H9 (cell line): ENCODE measurements around the gene SLC16A4. TPM values are rescaled to one million over a fixed set of nuclear protein-coding genes. Genes with fewer than 3 reads are reported as not detected.

Experiments
- DNase-seq: peaks from one replicate; pipeline ENCODE4 v3.0.0-alpha.2; 2017
- H2AFZ ChIP-seq: one replicate; pipeline ENCODE4 v1.6.1; 2013; ENCODE audit warnings: mild to moderate bottlenecking, low read length, control low read depth, moderate library complexity
- H2AK5ac ChIP-seq: 2 replicates; pipeline ENCODE4 v1.6.1; 2013; ENCODE audit warnings: low read length, control low read depth, mixed read lengths; ENCODE audit not compliant: insufficient read length
- H2BK120ac ChIP-seq: one replicate; pipeline ENCODE4 v1.6.1; 2013; ENCODE audit warnings: low read depth, mild to moderate bottlenecking, low read length, control low read depth, inconsistent platforms; ENCODE audit not compliant: poor library complexity, severe bottlenecking
- H2BK12ac ChIP-seq: 2 replicates; pipeline ENCODE4 v1.6.1; 2013; ENCODE audit warnings: low read length, control low read depth, mixed read lengths, low read depth; ENCODE audit not compliant: insufficient read length
- H2BK15ac ChIP-seq: 2 replicates; pipeline ENCODE4 v1.6.1; 2013; ENCODE audit warnings: low read depth, low read length, control low read depth
- H2BK20ac ChIP-seq: one replicate; pipeline ENCODE4 v1.6.1; 2013; ENCODE audit warnings: low read depth, mild to moderate bottlenecking, low read length, control low read depth, inconsistent platforms; ENCODE audit not compliant: poor library complexity, severe bottlenecking
- H2BK5ac ChIP-seq: 2 replicates; pipeline ENCODE4 v1.6.1; 2013; ENCODE audit warnings: low read length, control low read depth, mixed read lengths; ENCODE audit not compliant: insufficient read length
- H3K14ac ChIP-seq: 2 replicates; pipeline ENCODE4 v1.6.1; 2013; ENCODE audit warnings: low read length, control low read depth; ENCODE audit not compliant: insufficient read depth
- H3K18ac ChIP-seq: 2 replicates; pipeline ENCODE4 v1.6.1; 2013; ENCODE audit warnings: low read depth, mild to moderate bottlenecking, mixed read lengths, low read length, control low read depth; ENCODE audit not compliant: insufficient read length
- H3K23ac ChIP-seq: 2 replicates; pipeline ENCODE4 v1.6.1; 2013; ENCODE audit warnings: low read length, control low read depth, mixed read lengths, low read depth; ENCODE audit not compliant: insufficient read length
- H3K23me2 ChIP-seq: 2 replicates; pipeline ENCODE4 v1.6.1; 2013; ENCODE audit warnings: low read depth, mild to moderate bottlenecking, mixed read lengths, low read length, control low read depth; ENCODE audit not compliant: insufficient read length, poor library complexity, severe bottlenecking
- H3K27ac ChIP-seq: 2 replicates; pipeline ENCODE4 v1.5.1; 2013; ENCODE audit warnings: low read length, control low read depth, mixed read lengths, low read depth; ENCODE audit not compliant: insufficient read length
- H3K27me3 ChIP-seq: 2 replicates; pipeline ENCODE4 v1.6.1; 2013; ENCODE audit warnings: low read length, control low read depth, inconsistent platforms; ENCODE audit not compliant: insufficient read depth
- H3K4ac ChIP-seq: 2 replicates; pipeline ENCODE4 v1.6.1; 2013; ENCODE audit warnings: low read depth, mild to moderate bottlenecking, control low read depth, inconsistent platforms, low read length, moderate library complexity
- H3K4me1 ChIP-seq: 2 replicates; pipeline ENCODE4 v1.6.1; 2013; ENCODE audit warnings: low read length, control low read depth, inconsistent platforms; ENCODE audit not compliant: insufficient read depth
- H3K4me2 ChIP-seq: 2 replicates; pipeline ENCODE4 v1.6.1; 2013; ENCODE audit warnings: low read length, control low read depth, mixed read lengths; ENCODE audit not compliant: insufficient read length, insufficient read depth
- H3K56ac ChIP-seq: 2 replicates; pipeline ENCODE4 v1.6.1; 2013; ENCODE audit warnings: low read depth, mild to moderate bottlenecking, mixed read lengths, low read length, control low read depth; ENCODE audit not compliant: insufficient read length
- H3K79me1 ChIP-seq: 2 replicates; pipeline ENCODE4 v1.6.1; 2013; ENCODE audit warnings: low read depth, mild to moderate bottlenecking, moderate library complexity, low read length, control low read depth, inconsistent platforms; ENCODE audit not compliant: insufficient read depth, poor library complexity, severe bottlenecking
- H3K79me2 ChIP-seq: 2 replicates; pipeline ENCODE4 v1.6.1; 2013; ENCODE audit warnings: low read length, control low read depth, inconsistent platforms; ENCODE audit not compliant: insufficient read depth
- H3K9ac ChIP-seq: 2 replicates; pipeline ENCODE4 v1.6.1; 2013; ENCODE audit warnings: low read length, control low read depth, mixed read lengths; ENCODE audit not compliant: insufficient read length; ENCODE audit errors: extremely low read depth
- H3K9me3 ChIP-seq: one replicate; pipeline ENCODE4 v1.6.1; 2013; ENCODE audit warnings: low read depth, low read length, inconsistent platforms; ENCODE audit not compliant: control insufficient read depth
- H3T11ph ChIP-seq: one replicate; pipeline ENCODE4 v1.6.1; 2013; ENCODE audit warnings: mild to moderate bottlenecking, low read length, control low read depth, inconsistent platforms
- H4K20me1 ChIP-seq: one replicate; pipeline ENCODE4 v1.6.1; 2013; ENCODE audit not compliant: control insufficient read depth, insufficient read length, insufficient read depth
- H4K5ac ChIP-seq: 2 replicates; pipeline ENCODE4 v1.6.1; 2013; ENCODE audit warnings: low read depth, mild to moderate bottlenecking, mixed read lengths, low read length, control low read depth; ENCODE audit not compliant: insufficient read length
- H4K8ac ChIP-seq: replicated peaks from 2 replicates; pipeline ENCODE4 v1.6.1; 2013; ENCODE audit warnings: low read length, control low read depth, mixed read lengths, low read depth; ENCODE audit not compliant: insufficient read length
- H4K91ac ChIP-seq: 2 replicates; pipeline ENCODE4 v1.6.1; 2013; ENCODE audit warnings: low read depth, mild to moderate bottlenecking, moderate library complexity, mixed read lengths, low read length, control low read depth; ENCODE audit not compliant: insufficient read length
- H3K27ac Mint-ChIP-seq, 3 experiments: 2 replicates in 2 of 3; 3 replicates in 1 of 3; pipeline ENCODE4 v1.8.0; 2020 to 2021; ENCODE audit warnings: mixed read lengths in 3 of 3, mild to moderate bottlenecking in 1 of 3, moderate library complexity in 1 of 3
- H3K27me3 Mint-ChIP-seq: 2 replicates; pipeline ENCODE4 v1.8.0; 2021; ENCODE audit warnings: low read depth, mild to moderate bottlenecking, moderate library complexity, mixed read lengths
- H3K36me3 Mint-ChIP-seq, 3 experiments: 2 replicates in 2 of 3; 3 replicates in 1 of 3; pipeline ENCODE4 v1.8.0; 2020 to 2021; ENCODE audit warnings: low read depth in 3 of 3, mixed read lengths in 3 of 3; ENCODE audit not compliant: insufficient read depth in 1 of 3
- H3K4me1 Mint-ChIP-seq, 2 experiments: 2 replicates each; pipeline ENCODE4 v1.8.0; 2020; ENCODE audit warnings: mixed read lengths in 2 of 2
- H3K4me3 Mint-ChIP-seq, 2 experiments: 2 replicates in 1 of 2; 3 replicates in 1 of 2; pipeline ENCODE4 v1.8.0; 2020 to 2021; ENCODE audit warnings: mild to moderate bottlenecking in 2 of 2, mixed read lengths in 2 of 2, moderate library complexity in 1 of 2
- H3K9me3 Mint-ChIP-seq, 2 experiments: 2 replicates in 1 of 2; 3 replicates in 1 of 2; pipeline ENCODE4 v1.8.0; 2020; ENCODE audit warnings: mild to moderate bottlenecking in 2 of 2, mixed read lengths in 2 of 2, moderate library complexity in 1 of 2
- CTCF ChIP-seq: fragments of 200-600 bp; sonication (generic); conservative IDR thresholded peaks from 3 replicates; pipeline ENCODE4 v1.8.0; 2021; ENCODE audit warnings: antibody characterized with exemption, mild to moderate bottlenecking
- WGBS: extraction: QIAGEN DNeasy Blood & Tissue Kit; methylation state at CpG from one replicate; pipeline ENCODE4 v1.1.7; 2013; ENCODE audit warnings: missing lambda C conversion rate, low lambda C conversion rate, mixed read lengths; ENCODE audit not compliant: insufficient read length; ENCODE audit errors: extremely low coverage; 5-methylcytosine and 5-hydroxymethylcytosine counted together
- total RNA-seq: library from RNA; stranded (reverse); gene quantifications from 2 replicates; pipeline ENCODE4 v1.2.1, GENCODE V29; 2021

Gene SLC16A4
- total RNA-seq, 1 experiment from 2014 or later: 0.17 TPM

DNA sequence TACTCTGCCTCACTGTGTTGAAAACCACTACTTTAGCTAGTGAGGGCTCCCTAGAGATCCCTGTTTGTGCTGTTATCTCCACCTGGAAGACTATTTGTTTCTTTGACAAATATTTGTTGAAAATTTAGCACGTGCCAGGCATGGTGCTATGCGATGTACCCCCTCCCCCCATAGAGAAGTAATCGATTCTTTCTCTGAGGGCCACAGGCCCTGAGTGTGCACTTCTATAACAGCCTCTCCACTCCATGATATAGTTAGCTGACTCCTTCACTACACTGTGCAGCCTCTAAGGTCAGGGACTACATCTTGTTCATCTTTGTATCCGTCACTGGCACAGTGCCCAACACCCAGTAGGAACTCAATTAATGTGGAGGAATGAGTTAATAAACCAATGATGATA, 69.0 kb downstream of the SLC16A4 start:
- no CpG with 5 or more reads among the region's 4 CpGs for WGBS
- H3K4ac ChIP-seq: no peak overlapping the region
- H3K18ac ChIP-seq: no peak overlapping the region

More for the DNA sequence above, 69.0 kb downstream of the SLC16A4 start:
- H3K23ac ChIP-seq: no peak overlapping the region
- H4K5ac ChIP-seq: no peak overlapping the region
- no peaks in the 10 kb centered on the region for H3K23me2 ChIP-seq
- H3K79me1 ChIP-seq: no peaks in the 10 kb centered on the region
- H3K36me3 Mint-ChIP-seq: no peaks in the 10 kb centered on the region
- no peaks in the 10 kb centered on the region for H3K9me3 ChIP-seq
- no peak overlapping the region for H3K14ac ChIP-seq
- no peak overlapping the region for H4K8ac ChIP-seq
- DNase-seq: peak; percentile 2
- peak overlapping the region; percentile 74 for H2BK12ac ChIP-seq
- H2BK15ac ChIP-seq: no peak overlapping the region
- H3K4me2 ChIP-seq: no peak overlapping the region
- H2BK5ac ChIP-seq: no peak overlapping the region
- no peaks in the 10 kb centered on the region for H4K20me1 ChIP-seq
- no peak overlapping the region for H2BK20ac ChIP-seq
- H3K4me3 Mint-ChIP-seq: no peak overlapping the region
- H3K9me3 Mint-ChIP-seq: no peaks in the 10 kb centered on the region; a peak in 1 of 5 replicates
- H3K79me2 ChIP-seq: no peaks in the 10 kb centered on the region
- H2AK5ac ChIP-seq: no peak overlapping the region
- H2BK120ac ChIP-seq: no peak overlapping the region
- no peaks in the 10 kb centered on the region for H3K4me1 Mint-ChIP-seq
- no peak overlapping the region for H3K27ac ChIP-seq
- peaks cover 2% of the 10 kb centered on the region; the same call in 1 of the 2 replicates for H3K27me3 Mint-ChIP-seq
- no peak for TF ChIP-seq CTCF
- no peak overlapping the region for H2AFZ ChIP-seq
- H4K91ac ChIP-seq: no peak overlapping the region
- no peaks in the 10 kb centered on the region for H3K27me3 ChIP-seq
- H3K56ac ChIP-seq: no peak overlapping the region
- no peak overlapping the region for H3K27ac Mint-ChIP-seq
- H3K9ac ChIP-seq: no peak overlapping the region
- H3T11ph ChIP-seq: no peak overlapping the region
- H3K4me1 ChIP-seq: no peaks in the 10 kb centered on the region
